Kidney glomerular epithelial cell (primary cell): Measurements from ENCODE around the gene SCN1B.

Source experiments
- DNase-seq: peaks from one replicate; lab custom pipeline; 2025; lab: John Stamatoyannopoulos, UW

Gene SCN1B

DNA sequence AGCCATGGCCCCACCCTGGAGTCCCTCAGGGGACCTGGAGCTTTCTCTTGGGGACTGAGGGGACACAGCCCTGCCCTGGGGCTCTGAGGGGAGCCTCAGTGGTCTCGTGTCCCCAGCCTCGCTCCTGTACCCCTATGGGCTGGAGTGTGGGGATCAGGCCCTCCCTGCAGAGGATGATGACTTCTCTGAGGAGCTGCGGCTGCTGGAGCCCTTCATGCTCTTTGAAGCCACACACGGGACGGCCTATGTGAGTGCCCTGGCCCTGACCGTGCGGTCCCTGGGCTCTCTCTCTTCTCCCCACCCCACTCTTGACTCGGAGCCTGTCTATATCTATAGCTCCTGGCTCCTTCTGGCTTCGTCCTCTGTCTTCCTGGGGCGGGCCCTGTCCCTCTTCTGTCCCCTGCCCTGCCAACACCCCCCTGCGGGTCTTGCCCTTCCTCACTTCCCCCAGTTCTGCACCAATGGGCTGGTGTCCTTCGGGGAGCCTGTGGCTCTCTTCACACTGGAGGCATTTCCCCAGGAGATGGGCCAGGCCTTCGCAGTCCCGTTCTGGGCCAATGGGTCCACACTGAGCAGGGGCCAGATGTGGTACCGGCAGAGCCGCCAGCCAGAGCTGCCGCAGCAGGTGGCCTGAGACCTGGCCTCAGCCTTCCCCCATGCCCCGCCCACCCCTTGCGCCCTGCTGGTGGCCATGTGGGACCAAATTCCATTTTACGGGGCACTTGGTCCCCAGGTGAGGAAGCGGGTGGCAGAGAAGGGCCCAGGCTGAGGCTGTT, 44.3 kb downstream of the SCN1B start:
- no peak for DNase-seq

DNA sequence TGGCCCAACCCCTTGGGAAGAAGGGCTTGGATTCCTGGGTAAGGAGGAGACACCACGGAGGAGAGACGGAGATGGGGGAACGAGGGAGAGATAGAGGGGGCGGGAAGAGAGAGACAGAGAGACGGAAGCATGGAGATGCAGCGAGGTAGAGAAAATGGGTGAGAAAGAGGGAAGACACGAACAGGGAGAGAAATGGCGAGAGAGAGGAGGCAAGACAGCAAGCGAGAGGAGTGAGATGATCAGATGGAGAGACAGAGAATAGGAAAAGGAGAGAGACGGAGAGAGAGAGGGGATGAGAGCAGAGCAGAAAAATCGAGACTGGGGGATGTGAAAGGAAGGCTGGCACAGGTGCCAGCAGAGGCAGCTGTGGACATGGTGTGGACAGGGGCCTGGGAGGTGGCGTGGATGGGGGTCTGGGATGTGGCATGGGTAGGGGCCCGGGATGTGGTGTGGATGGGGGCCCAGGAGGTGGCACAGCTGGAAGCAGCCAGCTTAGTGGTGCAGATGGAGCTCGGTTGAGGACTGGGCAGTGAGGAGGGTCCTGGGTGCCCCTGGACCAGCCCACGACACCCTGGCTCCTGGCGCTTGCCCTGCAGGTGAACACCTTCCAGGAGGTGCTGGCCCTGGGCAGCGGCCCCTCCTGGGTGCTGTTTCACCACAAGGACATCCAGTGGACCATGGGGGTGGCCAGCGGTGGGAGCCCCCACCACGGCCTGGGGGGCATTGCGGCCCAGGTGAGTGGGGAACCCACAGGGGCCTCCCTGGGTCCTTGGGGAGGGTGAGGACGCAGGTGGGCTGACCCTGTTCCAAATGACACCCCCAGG, 45.1 kb downstream of the SCN1B start:
- no peak for DNase-seq

DNA sequence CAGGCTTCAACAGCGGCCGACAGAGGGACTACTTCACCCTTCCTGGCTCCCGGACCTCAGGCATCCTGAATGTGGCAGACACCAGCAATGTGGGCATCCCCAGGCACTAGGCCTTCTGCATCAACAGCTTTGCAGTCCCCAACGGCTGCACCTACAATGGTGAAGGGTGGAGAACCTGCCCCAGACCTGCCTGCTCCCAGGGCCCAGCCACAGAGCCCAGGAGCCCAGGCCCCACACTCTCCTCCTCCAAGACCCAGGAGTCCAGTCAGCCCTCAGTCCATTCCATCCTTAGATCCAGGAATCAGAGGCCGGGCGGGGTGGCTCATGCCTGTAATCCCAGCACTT, 45.7 kb downstream of the SCN1B start:
- DNase-seq, result no peak

DNA sequence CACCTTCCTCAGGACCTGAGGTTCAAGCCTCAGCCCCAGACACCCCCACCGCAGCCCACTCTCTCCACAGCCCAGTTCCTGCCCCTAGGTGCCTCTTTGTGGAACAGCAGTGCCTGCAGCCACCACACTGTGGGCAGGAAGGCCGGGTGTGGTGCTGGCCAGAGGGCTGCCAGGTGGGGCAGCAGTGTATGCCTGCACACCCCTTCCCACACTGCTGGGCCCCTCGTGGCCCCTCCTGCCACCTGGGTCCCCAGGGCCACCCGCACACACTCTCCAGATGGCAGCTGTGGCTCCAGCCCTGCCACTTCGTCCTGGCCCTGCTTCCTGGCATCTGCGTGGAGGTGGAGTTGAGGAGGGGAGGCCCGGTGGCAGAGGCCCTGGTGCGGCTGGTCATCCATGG, 46.4 kb downstream of the SCN1B start:
- no peak for DNase-seq

DNA sequence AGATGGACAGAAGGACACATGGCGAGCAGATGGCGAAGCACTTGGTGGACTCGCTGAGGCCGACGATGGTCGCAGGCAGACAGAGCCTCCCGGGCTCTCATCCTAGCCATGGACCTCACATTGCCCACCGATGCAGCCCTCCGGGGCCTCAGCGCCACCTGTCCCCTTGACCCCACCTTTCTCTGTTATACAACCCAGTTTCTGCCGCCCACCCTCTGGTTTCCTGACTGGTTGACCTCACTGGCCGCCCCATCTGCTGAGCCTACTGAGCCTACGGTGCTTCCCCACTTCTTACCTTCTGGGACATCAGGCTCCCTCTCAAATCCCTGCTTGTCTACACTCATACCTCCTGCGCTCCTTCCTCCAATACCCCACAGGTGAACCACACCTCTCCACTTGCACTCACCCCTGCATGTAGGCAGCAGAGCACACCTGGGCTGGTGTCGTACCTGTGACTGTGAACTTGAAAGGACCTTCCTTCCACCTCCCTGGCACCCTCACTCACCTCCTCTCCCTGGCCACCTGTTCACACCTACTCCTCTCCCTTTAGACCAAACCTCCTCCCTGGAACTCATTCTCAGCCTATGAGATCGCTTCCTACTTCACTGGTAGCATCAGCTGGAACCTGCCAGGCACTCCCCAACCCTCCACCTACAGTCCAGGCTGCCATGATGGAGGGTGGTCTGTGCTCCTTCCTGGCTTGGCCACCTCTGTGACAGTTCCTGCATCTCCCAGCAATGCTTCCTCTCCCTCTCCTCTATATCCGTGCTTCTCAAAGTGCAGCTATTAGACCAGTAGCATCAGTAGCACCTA, 47.3 kb downstream of the SCN1B start:
- no peak for DNase-seq

DNA sequence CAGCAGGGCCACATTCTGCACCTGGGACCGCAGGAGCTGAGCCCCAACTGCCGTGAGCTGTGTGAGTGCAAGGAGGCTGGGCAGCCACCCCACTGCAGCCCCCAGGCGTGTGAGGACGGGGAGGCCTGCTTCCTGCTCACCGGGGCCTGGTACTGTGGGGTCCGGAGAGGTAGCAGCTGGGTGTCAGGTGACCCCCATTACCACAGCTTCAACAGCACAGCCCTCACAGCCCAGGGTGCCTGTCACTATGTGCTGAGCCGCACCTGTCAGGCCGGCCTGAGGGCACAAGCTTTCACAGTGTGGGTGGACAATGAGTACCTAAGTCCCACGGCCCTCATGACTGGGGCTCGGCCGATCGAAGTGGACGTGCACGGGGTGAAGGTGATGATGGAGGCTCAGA, 49.6 kb downstream of the SCN1B start:
- no peak for DNase-seq

DNA sequence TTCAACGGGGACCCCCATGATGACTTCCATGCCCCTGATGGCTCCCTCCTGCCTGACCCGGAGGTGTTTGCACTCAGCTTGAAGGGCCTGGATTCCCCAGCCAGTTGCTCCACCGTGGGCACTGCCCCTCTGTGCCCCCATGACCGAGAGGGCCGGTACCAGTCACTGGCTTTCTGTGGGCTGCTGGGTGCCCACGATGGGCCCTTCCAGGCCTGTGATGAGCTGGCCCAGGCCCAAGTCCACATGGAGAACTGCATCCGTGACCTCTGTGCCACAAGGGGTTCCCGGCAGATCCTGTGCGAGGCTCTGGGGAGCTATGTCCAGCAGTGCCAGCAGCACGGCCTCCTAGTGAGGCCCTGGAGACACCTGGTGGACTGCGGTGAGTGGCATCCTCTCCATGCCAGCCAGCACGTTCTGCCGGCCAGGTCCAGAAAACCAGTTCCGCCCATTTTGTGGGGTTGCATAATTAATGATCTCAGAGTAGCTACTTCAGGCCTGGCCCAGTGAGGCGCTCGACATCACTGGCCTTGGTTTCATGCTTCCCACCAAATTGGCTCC, 50.4 kb downstream of the SCN1B start:
- DNase-seq, result no peak

DNA sequence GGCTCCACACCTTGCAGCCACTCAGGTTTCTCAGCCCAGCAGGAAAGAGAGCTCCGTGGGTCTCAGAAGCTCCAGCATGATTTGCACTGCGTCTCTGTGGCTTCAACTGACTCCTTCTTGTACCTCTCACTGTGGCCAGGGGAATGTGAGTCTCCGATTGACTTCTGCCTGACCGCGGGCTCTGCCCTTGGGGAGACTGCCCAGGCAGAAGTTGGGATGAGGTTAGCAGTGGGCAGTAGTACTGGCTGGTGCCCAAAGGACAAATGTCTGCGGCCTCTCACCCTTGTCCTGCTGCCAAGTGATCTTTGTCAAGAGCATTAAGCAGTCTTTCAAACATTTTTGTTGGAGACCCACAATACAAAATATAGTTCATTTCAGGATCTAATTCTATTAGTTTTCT, 50.9 kb downstream of the SCN1B start:
- no peak for DNase-seq

DNA sequence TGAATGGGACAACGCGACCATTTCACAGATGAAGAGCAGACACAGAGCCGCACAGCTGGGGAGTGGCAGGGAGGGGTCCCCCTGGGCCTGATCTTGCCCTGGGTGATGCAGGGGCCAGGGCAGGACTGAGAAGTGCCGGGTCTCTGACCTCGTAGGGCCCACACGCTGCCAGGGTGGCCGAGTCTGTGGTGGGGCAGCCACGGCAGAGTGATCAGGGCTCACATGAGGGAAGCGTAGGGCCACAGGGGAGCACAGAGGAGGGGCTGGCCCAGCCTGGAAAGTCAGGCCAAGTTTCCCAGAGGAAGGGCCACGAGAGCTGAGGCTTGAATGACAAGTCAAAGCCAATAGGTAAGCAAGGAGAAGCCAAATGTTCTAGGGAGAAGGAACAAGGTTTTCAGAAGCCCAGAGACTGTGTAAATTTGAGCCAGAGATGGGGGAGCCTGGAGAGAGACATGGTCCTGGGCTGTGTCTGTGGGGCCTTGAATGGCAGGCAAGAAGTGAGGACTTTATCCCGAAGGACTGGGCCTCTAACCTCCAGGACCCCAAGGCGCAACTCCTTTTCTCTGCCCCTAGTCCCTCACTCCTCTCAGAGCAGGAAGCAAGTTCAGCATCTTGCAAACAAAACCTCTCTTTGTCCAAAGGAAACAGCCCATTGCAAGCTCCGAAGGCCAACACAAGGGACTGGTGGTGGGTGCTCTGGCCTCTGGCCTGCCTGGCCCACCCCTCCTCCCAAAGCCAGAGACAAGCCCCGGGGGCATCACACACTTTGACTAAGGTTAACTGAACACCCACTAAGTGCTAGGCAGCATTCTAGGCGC, 53.6 kb downstream of the SCN1B start:
- DNase-seq, result no peak

DNA sequence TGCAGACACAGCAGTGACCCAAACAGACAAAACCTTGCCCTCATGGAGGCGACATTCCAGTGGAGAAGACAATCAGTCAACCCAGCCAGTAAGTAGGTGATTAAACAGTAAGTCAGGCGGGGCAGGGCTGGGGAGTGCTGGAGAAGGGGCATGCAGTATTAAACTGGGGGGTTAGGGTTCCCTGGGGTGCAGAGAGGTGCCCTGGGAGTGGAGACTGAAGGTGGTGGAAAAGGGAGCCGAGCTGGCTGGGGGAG, 54.2 kb downstream of the SCN1B start:
- DNase-seq, result no peak

DNA sequence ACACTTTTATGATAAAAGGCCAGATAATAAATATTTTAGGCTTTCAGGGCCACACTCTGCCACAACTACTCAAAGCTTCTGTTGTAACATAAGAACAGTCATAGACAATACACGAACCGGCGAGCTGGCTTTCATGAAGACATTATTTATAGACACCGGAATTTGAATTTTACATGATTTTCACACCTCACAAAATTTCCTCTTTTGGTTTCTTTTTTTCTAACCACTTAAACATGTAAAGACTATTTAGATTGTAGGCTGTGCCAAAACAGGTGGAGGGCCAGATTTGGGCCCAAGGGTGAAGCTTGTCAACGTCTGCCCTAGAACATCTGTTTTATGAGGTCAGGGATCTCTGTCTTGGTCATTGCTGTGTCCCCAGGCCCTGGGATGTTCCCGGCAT, 55.7 kb downstream of the SCN1B start:
- DNase-seq, result no peak

DNA sequence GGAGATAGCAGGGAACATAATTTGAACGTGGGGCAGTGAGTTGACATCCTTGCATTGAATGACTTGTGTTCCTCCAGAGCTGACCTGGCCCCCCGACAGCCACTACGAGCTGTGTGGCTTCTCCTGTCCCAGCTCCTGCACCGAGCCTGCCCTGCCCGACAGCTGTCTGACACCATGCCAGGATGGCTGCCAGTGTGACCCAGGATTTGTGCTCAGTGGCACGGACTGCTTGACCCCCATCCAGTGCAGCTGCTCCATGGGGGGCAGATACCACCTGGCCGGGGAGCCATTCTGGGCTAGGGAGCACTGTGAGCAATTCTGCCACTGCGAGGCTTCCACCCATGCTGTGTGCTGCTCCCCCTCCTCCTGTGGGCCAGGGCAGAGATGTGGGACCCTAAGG, 56.2 kb downstream of the SCN1B start:
- no peak for DNase-seq

DNA sequence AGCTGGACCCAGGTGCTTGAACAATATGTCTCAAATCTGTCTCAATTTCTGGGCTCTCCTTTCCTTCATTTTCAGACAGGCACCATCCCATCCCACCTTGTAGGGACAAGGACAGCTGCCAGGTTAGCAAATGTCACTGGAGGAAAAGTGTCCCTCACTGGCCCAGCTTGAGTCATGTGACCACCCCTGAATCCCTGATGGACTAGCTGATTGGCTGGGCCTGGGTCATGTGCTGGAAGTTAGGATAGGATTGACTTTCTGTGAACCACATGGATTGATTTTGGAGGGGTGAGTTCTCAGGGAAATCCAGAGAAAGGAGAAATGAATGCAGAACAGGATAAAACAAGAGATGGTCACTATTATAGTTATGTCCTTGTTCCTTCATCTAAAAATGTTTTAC, 57.1 kb downstream of the SCN1B start:
- DNase-seq, result no peak

DNA sequence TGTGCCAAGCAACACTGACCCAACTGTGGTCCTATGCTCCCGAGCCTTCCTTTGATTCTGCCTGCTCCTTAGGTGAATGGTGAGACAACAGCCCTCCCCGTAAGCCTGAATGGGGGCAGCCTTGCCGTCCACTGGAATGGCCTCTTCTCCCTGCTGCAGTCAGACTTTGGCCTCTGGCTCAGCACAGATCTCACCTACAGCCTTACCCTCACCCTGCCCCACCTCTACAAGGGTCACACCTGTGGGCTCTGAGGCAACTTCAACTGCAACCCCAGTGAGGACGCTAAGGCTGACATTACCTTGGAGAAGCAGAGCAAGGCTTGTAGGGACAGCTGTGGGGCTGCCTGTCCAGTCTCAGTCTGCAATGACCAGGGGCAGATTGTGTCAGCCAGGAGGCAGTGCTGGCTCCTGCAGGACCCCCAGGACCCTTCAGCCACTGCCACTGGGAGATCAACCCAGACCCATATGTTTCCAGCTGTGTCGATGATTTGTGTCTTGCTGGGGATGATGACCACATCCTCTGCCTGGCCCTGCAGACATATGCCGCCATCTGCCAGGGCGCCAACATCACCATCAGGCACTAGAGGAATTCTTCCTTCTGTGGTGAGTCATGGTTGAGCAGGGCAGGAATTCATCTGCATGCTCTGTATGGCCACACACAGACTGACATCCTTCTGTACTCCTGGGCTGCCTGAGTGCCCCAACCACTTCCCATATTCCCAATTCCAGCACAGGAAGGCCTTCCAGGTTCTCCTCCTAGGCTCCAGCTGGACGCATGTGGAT, 58.1 kb downstream of the SCN1B start:
- DNase-seq, result peak; percentile 80

DNA sequence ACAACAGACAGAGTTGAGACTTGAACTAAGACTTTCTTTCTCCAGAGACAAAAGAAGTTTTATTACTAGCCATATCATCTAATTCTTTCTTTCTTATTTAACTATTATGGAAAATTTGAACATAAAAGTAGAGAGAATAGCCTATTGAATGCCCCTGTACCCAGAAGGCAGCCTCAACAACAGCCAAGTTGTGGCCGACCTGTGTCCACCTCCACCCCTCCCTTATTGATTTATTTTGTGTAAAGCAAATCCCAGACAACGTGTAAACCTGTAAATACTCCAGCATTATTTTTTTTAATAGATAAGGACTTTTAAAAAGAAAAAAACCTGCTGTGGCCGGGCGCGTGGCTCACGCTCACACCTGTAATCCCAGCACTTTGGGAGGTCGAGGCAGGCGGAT, 59.3 kb downstream of the SCN1B start:
- no peak for DNase-seq
